Large intestine (tissue), 3 donors: Measurements from ENCODE around the gene DDX59. TPM values are rescaled to one million over a fixed set of nuclear protein-coding genes. Genes with fewer than 3 reads are reported as not detected.

ENCODE experiments used
- DNase-seq, 2 donors: peaks; one replicate each; pipeline versions ENCODE4 v3.0.0 to v3.0.0-alpha.2; 2013
- H3K27ac ChIP-seq: one replicate; pipeline ENCODE4 v1.5.1; 2013; ENCODE audit warnings: low read length
- H3K27me3 ChIP-seq: 2 replicates; pipeline ENCODE4 v1.6.1; 2013; ENCODE audit warnings: low read length; ENCODE audit not compliant: control insufficient read depth, insufficient read depth
- H3K36me3 ChIP-seq: 2 replicates; pipeline ENCODE4 v1.6.1; 2013; ENCODE audit warnings: low read length; ENCODE audit not compliant: control insufficient read depth, insufficient read depth
- H3K4me1 ChIP-seq: one replicate; pipeline ENCODE4 v1.6.1; 2013; ENCODE audit warnings: low read length; ENCODE audit not compliant: control insufficient read depth, insufficient read depth
- H3K4me3 ChIP-seq: one replicate; pipeline ENCODE4 v1.5.1; 2013; ENCODE audit warnings: low read length
- H3K9me3 ChIP-seq: one replicate; pipeline ENCODE4 v1.6.1; 2013; ENCODE audit warnings: mild to moderate bottlenecking, low read depth, low read length, moderate library complexity; ENCODE audit not compliant: control insufficient read depth
- WGBS: methylation state at CpG from one replicate; pipeline ENCODE4 v1.1.5; 2013; ENCODE audit warnings: low lambda C conversion rate; ENCODE audit not compliant: insufficient coverage; 5-methylcytosine and 5-hydroxymethylcytosine counted together
- polyA plus RNA-seq: library from polyadenylated mRNA; unstranded; fragments of 120-200 nt; gene quantifications from one replicate; pipeline ENCODE4 v1.2.1, GENCODE V29; 2013

The DDX59 gene
- polyA plus RNA-seq, 1 donor = 22.9 TPM

DNA sequence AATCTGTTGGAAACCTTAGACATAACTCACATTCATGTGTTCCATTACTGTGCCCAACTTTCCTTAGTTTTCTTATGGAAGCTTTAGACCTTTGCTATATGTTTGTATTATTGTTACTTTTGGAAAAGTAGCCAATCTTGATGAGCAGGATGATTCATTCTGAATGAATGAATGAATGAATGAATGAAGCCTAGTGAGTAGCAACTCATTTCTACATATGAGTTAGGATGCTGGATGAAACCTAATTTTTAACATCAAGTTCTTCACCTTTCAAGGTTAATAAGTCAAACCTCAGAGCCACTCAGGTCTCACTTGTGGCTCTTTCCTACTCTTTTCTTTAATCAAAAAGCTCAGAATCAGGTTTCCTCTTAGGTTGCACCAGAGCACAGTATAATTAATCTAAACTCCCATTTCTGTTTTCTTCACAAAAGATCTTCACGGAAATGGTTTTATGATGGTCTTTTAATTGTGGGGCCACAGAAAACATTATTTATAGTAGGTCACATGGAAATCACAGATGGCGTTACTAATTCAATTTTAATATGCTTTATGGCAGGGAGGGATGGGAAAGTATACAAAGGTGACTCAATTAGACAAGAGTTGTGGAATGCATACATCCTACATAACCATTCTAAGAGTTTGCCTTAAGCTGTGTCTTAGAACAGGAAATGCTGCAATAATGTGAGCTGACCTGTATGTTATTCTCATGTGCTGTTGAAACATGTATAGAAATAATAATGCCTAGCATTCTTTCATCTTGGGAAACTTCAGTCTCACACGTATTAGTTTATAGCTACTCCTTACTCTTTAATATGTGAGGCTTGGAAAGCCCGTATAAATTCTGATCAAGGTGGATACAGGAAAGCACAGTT, 4.5 kb upstream of the DDX59 start:
- Histone ChIP-seq H3K4me1 (no peaks in the 10 kb centered on the region), H3K4me3 (no peak overlapping the region), H3K27ac (no peak overlapping the region), H3K36me3 (no peaks in the 10 kb centered on the region), H3K27me3 (no peaks in the 10 kb centered on the region), H3K9me3 (no peaks in the 10 kb centered on the region)
- DNase-seq = no peak
- no CpG with 5 or more reads among the region's 4 CpGs for WGBS

GRCh38 chr1:200671235-200671786, 1.6 kb upstream of the DDX59 start:
- Histone ChIP-seq H3K9me3 (no peaks in the 10 kb centered on the region), H3K4me3 (no peak overlapping the region), H3K27ac (no peak overlapping the region), H3K36me3 (peaks cover 2% of the 10 kb centered on the region), H3K4me1 (peaks cover 3% of the 10 kb centered on the region), H3K27me3 (no peaks in the 10 kb centered on the region)
- DNase-seq = no peak
- WGBS = 100% methylated on average over 2 of the region's 5 CpGs

DNA sequence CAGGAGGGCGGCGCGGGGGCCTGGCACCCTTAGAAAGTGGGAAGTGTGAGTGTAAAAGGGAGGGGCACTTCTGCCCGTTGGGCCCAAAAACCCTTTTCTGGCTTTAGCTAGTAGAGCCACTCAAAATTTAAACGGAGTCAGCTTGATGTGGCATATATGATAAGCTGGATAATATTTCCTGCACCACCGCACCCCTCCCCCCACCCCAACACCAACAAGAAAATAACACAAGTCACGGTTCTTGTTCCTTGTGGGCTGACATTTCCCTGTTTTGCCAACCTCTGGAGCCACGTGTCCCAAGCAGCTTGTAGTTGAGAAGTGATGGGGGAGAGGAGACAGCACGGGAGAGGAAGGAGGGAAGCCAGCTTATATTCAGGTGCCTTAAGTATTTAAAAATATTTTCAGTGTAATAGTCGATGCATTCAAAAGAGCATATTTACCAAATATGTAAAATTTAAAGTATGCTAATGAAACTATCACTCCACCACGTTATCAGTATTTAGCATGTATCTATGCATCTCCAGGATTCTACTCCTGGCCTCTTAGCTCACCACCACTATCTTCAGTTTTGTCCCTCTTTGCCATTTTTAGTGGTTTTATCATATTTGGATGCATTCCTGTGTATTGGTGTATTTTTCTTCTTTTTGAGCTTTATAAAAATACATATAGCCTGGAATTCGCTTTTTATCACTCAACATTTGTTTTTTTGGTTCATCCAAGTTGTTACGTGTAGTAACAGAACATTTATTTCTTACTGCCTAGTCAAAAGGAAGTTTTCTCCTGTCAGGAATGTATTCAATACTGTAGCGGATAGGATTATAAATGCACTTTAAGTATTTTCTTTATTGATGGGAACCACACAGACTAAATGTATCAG, 773 bp upstream of the DDX59 start:
- Histone ChIP-seq H3K27ac (peak overlapping the region; percentile 100), H3K36me3 (peaks cover 7% of the 10 kb centered on the region), H3K27me3 (no peaks in the 10 kb centered on the region), H3K4me1 (peaks cover 3% of the 10 kb centered on the region), H3K9me3 (no peaks in the 10 kb centered on the region), H3K4me3 (peak overlapping the region; percentile 76)
- 94% methylated on average over 3 of the region's 14 CpGs for WGBS
- DNase-seq = peak in 1 of 2 donors; percentile 44

- peak overlapping the region; percentile 100 for H3K27ac ChIP-seq
- H3K9me3 ChIP-seq = no peaks in the 10 kb centered on the region
- peaks cover 19% of the 10 kb centered on the region for H3K36me3 ChIP-seq
- peak overlapping the region; percentile 76 for H3K4me3 ChIP-seq
- no peaks in the 10 kb centered on the region for H3K27me3 ChIP-seq
- peak in 1 of 2 donors; percentile 41 for DNase-seq
- 0% methylated on average over 1 of the region's 7 CpGs for WGBS
- H3K4me1 ChIP-seq = peaks cover 3% of the 10 kb centered on the region
These were observed 993 bp downstream of the DDX59 start for GRCh38 chr1:200668514-200669313.

- H3K27ac ChIP-seq = no peak overlapping the region
- no peak overlapping the region for H3K4me3 ChIP-seq
- H3K4me1 ChIP-seq = peaks cover 3% of the 10 kb centered on the region
- no peaks in the 10 kb centered on the region for H3K27me3 ChIP-seq
- WGBS = 80% methylated on average over 1 of the region's 8 CpGs
- peaks cover 25% of the 10 kb centered on the region for H3K36me3 ChIP-seq
- DNase-seq = no peak
- H3K9me3 ChIP-seq = no peaks in the 10 kb centered on the region
These were observed 3.4 kb downstream of the DDX59 start for GRCh38 chr1:200666309-200666708.

DNA sequence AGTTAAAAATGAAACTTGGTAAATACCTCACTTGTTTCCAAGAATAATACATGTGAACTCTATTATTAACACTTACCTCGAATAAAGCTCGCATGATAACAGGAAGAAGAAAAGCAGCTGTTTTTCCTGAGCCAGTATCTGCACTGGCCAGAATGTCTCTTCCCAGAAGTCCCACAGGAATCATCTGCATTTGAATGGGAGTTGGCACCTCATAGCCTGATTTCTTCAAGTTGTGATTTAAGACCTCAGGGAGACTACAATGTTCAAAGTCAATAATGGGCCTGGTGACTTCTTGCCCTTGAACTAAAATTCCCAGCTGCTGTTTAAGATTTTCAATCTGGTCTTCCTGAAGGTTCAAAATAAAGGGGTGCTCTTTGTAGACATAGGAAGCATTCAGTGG, 3.8 kb downstream of the DDX59 start:
- no peaks in the 10 kb centered on the region for H3K27me3 ChIP-seq
- no CpG with 5 or more reads among the region's 2 CpGs for WGBS
- H3K9me3 ChIP-seq = no peaks in the 10 kb centered on the region
- H3K27ac ChIP-seq = no peak overlapping the region
- peaks cover 27% of the 10 kb centered on the region for H3K36me3 ChIP-seq
- H3K4me1 ChIP-seq = peaks cover 3% of the 10 kb centered on the region
- no peak overlapping the region for H3K4me3 ChIP-seq
- no peak for DNase-seq

DNA sequence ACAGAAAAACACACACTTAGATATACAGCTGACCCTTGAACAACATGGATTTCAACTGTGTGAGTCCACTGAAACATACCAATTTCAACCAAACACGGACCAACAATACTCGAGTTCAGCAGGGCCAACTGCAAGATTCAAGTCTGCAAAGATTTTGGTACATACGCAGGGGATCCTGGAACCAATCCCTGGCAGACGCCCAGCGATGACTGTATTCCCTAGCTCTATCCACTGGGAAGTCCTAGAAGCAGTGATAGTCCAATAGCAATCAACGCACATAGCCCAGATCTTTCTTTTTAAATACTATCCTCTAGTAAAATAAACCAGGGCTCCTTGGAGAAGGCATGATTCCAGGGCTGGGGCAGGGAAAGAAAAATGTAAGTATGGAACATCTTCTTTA, 9.0 kb downstream of the DDX59 start:
- Histone ChIP-seq H3K9me3 (no peaks in the 10 kb centered on the region), H3K4me3 (no peak overlapping the region), H3K4me1 (no peaks in the 10 kb centered on the region), H3K36me3 (peaks cover 56% of the 10 kb centered on the region), H3K27ac (no peak overlapping the region), H3K27me3 (no peaks in the 10 kb centered on the region)
- no peak for DNase-seq
- WGBS = 80% methylated on average over 1 of the region's 6 CpGs

DNA sequence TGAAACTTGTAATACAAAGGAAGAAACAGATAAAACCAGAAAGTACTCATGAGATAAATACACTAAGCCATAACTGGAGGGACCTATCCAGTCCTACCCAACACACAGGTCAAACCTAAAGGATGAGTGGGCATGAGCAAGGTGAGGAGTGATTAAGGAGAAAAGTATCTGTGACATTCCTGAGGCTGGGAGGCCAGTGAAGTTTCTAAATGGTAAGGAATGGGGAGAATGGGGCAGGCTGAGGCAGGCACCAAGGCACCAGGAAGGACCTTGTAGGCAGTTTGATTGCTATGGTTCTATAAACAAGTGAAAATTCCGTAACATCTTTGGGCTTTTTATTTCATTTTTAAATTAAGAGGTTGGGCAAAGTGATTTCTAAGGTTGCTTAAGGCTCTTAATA, 10.4 kb downstream of the DDX59 start:
- no peaks in the 10 kb centered on the region for H3K4me1 ChIP-seq
- peaks cover 56% of the 10 kb centered on the region for H3K36me3 ChIP-seq
- H3K4me3 ChIP-seq = no peak overlapping the region
- H3K9me3 ChIP-seq = no peaks in the 10 kb centered on the region
- H3K27me3 ChIP-seq = no peaks in the 10 kb centered on the region
- 100% methylated on average over 1 of the region's 1 CpG for WGBS
- no peak overlapping the region for H3K27ac ChIP-seq
- no peak for DNase-seq

DNA sequence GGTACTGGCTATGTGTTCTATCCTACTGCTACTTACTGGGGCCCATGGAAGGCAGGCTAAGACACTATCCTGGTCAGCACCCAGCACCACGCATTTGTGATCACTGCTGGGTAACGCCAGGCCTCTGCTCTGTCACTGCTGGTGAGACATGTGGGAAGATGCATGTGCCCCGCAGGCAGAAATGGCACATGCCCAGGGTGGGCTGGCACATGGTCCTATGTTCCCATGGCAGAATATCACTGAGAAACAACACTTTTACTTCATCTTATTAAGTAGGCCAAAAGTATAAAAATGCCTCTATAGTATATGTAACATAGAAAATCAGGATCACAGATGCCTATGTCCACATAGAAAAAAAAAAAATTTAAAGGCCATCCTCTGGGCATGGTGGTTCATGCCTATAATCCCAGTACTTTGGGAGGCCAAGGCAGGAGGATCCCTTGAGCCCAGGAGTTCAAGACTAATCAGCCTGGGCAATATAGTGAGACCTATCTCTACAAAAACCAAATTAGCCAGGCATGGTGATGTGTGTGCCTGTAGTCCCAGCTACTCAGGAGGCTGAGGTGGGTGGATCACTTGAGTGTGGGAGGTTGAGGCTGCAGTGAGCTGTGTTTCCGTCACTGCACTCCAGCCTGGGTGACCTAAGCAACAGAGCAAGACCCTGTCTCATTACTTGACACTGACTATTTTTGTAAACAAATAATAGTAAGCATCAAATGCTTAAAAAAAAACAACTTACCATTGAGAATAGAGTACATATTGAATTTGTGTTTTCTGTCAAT, 11.5 kb downstream of the DDX59 start:
- peaks cover 54% of the 10 kb centered on the region for H3K36me3 ChIP-seq

More for the DNA sequence above, 11.5 kb downstream of the DDX59 start:
- Histone ChIP-seq H3K4me3 (no peak overlapping the region), H3K4me1 (no peaks in the 10 kb centered on the region), H3K9me3 (no peaks in the 10 kb centered on the region), H3K27ac (no peak overlapping the region), H3K27me3 (no peaks in the 10 kb centered on the region)
- DNase-seq = no peak
- no CpG with 5 or more reads among the region's 4 CpGs for WGBS
